Measurements from ENCODE around the gene SMIM23. TPM values are rescaled to one million over a fixed set of nuclear protein-coding genes. Genes with fewer than 3 reads are reported as not detected.
"Not testable (repeated sequence)": the region's sequence is repeated elsewhere in the genome, so short reads cannot be mapped to it uniquely, and the experiment has no call there.

SMIM23 gene
- total RNA-seq, 1 experiment from 2014 or later: not detected

- TF ChIP-seq ZSCAN18 (CRISPR knock-in tag; IDR thresholded peaks at IDR 0.05) (no peak), ATF2 (CRISPR knock-in tag; IDR thresholded peaks at IDR 0.05; ENCODE audit: borderline replicate concordance, low read depth) (no peak), ELF4 (CRISPR knock-in tag; IDR thresholded peaks at IDR 0.05; ENCODE audit: low read depth) (no peak), ATF6 (CRISPR knock-in tag; IDR thresholded peaks at IDR 0.05) (no peak), PRRX2 (CRISPR knock-in tag; IDR thresholded peaks at IDR 0.05) (no peak), ZNF425 (CRISPR knock-in tag; conservative IDR thresholded peaks at IDR 0.05) (no peak), CREB1 (CRISPR knock-in tag; IDR thresholded peaks at IDR 0.05) (no peak)
- TF ChIP-seq, protein P1, sequence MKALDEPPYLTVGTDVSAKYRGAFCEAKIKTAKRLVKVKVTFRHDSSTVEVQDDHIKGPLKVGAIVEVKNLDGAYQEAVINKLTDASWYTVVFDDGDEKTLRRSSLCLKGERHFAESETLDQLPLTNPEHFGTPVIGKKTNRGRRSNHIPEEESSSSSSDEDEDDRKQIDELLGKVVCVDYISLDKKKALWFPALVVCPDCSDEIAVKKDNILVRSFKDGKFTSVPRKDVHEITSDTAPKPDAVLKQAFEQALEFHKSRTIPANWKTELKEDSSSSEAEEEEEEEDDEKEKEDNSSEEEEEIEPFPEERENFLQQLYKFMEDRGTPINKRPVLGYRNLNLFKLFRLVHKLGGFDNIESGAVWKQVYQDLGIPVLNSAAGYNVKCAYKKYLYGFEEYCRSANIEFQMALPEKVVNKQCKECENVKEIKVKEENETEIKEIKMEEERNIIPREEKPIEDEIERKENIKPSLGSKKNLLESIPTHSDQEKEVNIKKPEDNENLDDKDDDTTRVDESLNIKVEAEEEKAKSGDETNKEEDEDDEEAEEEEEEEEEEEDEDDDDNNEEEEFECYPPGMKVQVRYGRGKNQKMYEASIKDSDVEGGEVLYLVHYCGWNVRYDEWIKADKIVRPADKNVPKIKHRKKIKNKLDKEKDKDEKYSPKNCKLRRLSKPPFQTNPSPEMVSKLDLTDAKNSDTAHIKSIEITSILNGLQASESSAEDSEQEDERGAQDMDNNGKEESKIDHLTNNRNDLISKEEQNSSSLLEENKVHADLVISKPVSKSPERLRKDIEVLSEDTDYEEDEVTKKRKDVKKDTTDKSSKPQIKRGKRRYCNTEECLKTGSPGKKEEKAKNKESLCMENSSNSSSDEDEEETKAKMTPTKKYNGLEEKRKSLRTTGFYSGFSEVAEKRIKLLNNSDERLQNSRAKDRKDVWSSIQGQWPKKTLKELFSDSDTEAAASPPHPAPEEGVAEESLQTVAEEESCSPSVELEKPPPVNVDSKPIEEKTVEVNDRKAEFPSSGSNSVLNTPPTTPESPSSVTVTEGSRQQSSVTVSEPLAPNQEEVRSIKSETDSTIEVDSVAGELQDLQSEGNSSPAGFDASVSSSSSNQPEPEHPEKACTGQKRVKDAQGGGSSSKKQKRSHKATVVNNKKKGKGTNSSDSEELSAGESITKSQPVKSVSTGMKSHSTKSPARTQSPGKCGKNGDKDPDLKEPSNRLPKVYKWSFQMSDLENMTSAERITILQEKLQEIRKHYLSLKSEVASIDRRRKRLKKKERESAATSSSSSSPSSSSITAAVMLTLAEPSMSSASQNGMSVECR (CRISPR knock-in tag; IDR thresholded peaks at IDR 0.05; ENCODE audit: borderline replicate concordance): no peak
Observed at GRCh38 chr5:171776770-171777759, 8.6 kb upstream of the SMIM23 start (continued).

DNA sequence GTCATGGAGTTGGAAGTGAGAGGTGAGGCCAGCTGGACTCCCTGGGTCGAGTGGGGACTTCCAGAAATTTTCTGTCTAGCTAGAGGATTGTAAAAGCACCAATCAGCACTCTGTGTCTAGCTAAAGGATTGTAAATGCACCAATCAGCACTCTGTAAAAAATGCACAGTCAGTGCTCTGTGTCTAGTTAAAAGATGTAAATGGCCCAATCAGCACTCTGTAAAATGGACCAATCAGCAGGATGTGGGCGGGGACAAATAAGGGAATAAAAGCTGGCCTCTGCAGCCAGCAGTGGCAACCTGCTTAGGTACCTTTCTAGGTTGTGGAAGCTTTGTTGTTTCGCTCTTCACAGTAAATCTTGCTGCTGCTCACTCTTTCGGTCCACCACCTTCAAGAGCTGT, 3.9 kb upstream of the SMIM23 start:
- H3K4me3 Mint-ChIP-seq; H3K4me1 Mint-ChIP-seq; POLR2A ChIA-PET; ATAC-seq; H3K27me3 Mint-ChIP-seq (ENCODE audit: low read depth); DNase-seq (ENCODE audit: low spot score); H3K36me3 Mint-ChIP-seq; CTCF ChIA-PET; H3K27ac Mint-ChIP-seq: not testable (repeated sequence)
- H3K9me3 Mint-ChIP-seq: peaks cover 18% of the 10 kb centered on the region

DNA sequence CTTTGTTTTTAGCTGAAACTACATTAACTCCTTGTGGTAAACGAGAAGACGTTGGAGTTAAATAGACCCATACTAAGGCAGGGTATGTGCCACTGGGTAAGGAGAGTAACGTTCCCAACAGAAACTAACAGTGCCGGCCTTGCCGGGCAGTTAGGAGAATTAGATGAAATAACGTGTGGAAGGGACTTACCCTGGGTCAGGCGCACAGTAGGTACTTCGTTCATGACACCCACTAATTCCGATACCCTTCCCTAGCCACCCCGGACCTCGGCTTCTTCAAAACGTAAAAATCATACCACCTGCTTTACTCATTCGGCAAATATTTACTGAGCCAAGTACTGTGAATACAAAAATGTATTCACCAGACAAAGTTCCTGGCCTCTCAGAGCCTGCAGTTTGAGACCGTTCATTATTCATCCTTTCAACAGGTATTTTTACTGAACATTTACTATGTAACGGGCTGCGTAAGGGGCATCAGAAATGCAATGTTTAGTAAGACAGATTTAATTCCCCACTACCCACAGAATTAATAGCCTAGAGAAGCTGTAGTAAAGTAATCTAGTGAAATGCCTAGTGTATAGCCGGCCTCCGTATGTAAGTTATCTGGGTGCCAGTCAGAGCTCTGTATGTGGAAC, 3.2 kb upstream of the SMIM23 start:
- ChIA-PET CTCF (no interaction called here), POLR2A (no interaction called here)
- DNase-seq (ENCODE audit: low spot score): no peak
- Mint-ChIP-seq H3K27me3 (ENCODE audit: low read depth) (no peaks in the 10 kb centered on the region), H3K36me3 (no peaks in the 10 kb centered on the region), H3K9me3 (peaks cover 18% of the 10 kb centered on the region), H3K4me1 (no peaks in the 10 kb centered on the region), H3K4me3 (no peak overlapping the region), H3K27ac (no peak overlapping the region)
- ATAC-seq: no peak
- TF ChIP-seq ZNF532 (CRISPR knock-in tag; IDR thresholded peaks at IDR 0.05; ENCODE audit: borderline replicate concordance) (no peak), CTCF (IDR thresholded peaks at IDR 0.05) (no peak), MYBL2 (CRISPR knock-in tag; IDR thresholded peaks at IDR 0.05) (no peak)
